Loucy (cell line): ENCODE data around the gene GADL1.

Experiments used
- EZH2phosphoT487 ChIP-seq: fragments of 200-600 bp; IDR thresholded peaks from 2 replicates; pipeline ENCODE4 v1.6.1; 2018; ENCODE audit warnings: antibody characterized with exemption, mild to moderate bottlenecking, moderate library complexity, borderline replicate concordance
- TF ChIP-seq, protein P1 (sequence below): fragments of 200-600 bp; sonication (generic); conservative IDR thresholded peaks from 2 replicates; pipeline ENCODE4 v1.5.1; 2014; ENCODE audit warnings: mild to moderate bottlenecking, antibody characterized with exemption, low read length

GRCh38 chr3:30721314-30721634 lies 173.2 kb downstream of the GADL1 start:
- TF ChIP-seq, protein P1, sequence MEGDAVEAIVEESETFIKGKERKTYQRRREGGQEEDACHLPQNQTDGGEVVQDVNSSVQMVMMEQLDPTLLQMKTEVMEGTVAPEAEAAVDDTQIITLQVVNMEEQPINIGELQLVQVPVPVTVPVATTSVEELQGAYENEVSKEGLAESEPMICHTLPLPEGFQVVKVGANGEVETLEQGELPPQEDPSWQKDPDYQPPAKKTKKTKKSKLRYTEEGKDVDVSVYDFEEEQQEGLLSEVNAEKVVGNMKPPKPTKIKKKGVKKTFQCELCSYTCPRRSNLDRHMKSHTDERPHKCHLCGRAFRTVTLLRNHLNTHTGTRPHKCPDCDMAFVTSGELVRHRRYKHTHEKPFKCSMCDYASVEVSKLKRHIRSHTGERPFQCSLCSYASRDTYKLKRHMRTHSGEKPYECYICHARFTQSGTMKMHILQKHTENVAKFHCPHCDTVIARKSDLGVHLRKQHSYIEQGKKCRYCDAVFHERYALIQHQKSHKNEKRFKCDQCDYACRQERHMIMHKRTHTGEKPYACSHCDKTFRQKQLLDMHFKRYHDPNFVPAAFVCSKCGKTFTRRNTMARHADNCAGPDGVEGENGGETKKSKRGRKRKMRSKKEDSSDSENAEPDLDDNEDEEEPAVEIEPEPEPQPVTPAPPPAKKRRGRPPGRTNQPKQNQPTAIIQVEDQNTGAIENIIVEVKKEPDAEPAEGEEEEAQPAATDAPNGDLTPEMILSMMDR: no peak
- TF ChIP-seq EZH2phosphoT487: no peak
